ENCODE results near the gene CNTNAP3.
"Not testable (repeated sequence)": the region's sequence is repeated elsewhere in the genome, so short reads cannot be mapped to it uniquely, and the experiment has no call there.

The CNTNAP3 gene

DNA sequence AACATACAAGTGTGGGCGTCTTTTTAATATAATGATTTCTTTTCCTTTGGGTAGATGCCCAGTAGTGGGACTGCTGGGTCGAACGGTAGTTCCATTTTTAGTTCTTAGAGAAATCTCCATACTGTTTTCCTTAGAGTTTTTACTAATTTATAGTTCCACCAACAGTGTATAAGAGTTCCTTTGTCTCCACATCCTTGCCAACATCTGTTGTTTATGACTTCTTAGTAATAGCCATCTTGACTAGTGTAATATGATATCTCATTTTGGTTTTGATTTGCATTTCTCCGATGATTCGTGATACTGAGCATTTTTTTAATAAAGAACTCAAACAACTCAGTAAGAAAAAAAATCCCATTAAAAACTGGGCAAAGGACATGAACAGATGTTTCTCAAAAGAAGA lies 225.0 kb downstream of the CNTNAP3 start:
- not testable (repeated sequence) for DNase-seq

DNA sequence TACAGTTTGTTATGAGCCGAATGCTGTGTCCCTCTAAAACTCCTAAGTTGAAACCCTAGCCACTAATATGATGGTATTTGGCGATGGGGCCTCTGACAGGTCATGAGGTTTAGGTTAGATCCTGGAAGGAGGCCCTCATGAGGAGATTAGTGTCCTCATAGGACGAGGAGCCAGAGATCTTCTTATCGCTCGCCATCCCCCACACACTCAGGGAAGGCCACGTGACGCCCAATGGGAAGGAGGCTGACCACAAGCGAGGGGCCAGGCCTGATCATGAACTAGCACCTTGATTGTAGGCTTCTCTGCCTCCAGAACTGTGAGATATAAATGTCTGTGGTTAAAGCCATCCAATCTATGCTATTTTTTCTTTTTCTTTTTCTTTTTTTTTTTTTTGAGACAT lies 233.5 kb downstream of the CNTNAP3 start:
- DNase-seq = not testable (repeated sequence)

DNA sequence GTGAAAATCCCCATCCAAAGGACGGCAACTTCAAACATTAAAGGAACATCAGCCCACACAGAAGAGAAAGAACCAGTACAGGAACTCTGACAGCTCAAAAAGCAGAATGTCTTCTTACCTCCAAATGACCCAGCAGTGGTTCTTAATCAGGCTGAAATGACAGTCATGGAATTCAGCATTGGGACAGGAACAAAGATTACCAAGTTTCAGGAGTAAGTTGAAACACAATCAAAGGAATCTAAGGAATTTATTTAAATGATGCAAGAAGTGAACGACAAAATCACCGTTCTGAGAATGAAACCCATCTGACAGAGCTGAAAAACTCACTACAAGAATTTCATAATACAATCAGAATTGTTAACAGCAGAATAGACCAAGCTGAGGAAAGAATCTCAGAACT lies 241.1 kb downstream of the CNTNAP3 start:
- not testable (repeated sequence) for DNase-seq

DNA sequence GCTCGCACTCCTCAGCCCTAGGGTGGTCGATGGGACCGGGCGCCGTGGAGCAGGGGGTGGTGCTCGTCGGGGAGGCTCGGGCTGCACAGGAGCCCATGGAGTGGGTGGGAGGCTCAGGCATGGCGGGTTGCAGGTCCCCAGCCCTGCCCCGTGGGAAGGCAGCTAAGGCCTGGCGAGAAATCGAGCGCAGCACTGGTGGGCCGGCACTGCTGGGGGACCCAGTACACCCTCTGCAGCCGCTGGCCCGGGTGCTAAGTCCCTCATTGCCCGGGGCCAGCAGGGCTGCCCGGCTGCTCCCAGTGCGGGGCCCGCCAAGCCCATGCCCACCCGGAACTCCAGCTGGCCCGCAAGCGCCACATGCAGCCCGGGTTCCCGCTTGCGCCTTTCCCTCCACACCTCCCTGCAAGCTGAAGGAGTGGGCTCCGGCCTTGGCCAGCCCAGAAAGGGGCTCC lies 245.6 kb downstream of the CNTNAP3 start:
- not testable (repeated sequence) for DNase-seq

DNA sequence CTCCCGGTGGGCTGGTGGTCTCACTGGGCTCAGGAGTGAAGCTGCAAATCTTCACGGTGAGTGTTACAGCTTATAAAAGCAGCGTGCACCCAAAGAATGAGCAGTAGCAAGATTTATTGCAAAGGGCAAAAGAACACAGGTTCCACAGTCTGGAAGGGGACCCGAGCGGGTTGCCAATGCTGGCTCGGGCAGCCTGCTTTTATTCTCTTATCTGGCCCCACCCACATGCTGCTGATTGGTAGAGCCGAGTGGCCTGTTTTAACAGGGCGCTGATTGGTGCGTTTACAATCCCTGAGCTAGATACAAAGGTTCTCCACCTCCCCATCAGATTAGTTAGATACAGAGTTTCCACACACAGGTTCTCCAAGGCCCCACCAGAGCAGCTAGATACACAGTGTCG lies 246.2 kb downstream of the CNTNAP3 start:
- not testable (repeated sequence) for DNase-seq

DNA sequence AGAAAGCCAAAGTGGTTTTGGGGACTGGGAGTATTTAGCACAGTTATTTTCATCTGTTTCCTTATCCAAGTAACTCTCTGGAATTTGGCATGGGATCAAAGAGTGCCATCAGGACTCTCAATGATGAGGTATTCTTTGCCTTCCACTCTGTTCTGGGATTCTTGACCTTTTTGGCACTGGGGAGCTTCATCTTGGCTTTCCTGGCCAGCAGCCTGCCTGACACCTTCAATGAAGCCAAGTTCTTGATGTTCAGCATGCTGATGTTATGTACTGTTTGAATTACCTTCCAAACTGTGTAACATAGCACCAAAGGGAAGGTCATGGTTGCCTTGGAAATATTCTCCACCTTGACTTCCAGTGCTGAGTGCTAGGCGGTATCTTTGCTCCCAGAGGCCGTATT lies 248.8 kb downstream of the CNTNAP3 start:
- not testable (repeated sequence) for DNase-seq

DNA sequence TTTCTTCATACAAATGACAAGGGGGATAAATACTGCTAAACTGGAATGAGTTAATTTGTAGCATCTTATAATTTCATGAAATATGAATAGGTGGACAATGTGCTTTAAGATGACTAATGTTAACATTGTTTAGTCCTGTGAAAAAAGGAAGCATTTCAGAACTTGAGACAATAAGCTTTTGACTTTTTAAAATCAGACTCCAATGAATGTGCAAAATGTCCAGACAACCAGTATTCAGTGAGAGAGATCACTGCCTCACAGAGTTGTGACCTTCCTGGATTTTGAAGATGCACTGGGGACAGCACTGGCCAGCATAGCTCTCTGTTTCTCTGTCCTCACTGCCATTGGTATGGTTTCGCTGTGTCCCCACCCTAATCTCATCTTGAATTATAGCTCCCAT lies 249.7 kb downstream of the CNTNAP3 start:
- DNase-seq = not testable (repeated sequence)

DNA sequence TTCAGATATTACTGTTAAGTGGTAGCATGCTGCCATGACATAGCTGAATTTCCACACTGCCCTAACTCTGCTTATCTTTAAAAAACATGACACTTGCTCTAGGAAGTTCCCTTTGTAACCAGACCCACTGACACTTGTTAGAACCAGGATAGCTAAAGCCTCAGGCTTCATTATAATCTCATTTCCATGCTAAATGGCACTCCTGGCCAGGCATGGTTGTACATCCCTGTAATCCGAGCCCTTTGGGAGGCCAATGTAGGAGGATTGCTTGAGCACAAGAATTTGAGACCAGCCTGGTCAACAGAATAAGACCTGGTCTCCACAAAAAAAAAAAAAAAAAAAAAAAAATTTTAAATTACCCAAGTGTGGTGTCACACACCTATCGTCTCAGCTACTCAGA lies 254.1 kb downstream of the CNTNAP3 start:
- DNase-seq = not testable (repeated sequence)

DNA sequence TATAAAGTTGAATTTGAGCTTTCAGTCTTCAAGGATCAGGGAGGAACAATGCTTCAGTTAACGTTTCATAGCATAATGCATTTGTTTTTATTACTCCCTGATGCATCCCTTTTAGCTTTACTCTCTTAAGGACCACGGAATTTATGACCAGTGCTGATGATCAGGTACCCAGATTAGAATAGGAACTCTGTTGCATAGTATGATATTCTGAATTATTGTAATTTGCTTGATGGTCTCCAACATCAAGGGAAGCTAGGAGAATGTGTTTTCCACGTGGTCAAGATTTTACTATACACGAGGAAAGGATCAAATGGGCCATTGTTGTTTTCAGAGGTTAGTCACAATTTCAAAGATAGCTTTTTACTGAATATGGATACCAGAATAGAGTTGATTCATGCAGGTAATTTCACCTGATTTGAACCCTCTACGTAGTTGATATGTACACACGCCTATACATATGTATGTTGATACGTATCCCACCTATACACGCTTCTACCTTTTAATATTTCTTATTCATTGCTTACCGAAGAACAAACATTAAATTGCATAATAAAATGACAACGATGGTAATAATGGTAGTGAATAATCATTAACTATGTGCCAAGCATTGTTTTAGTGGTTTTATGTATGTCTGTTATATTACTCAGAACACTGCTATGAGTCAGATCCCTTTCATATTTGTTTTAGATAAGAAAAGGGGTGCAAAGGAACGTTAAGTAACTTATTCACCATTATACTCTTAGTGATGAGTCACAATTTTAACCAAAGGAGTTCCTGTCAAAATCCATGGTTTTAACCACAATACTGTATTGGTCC lies 257.6 kb downstream of the CNTNAP3 start:
- DNase-seq = not testable (repeated sequence)

DNA sequence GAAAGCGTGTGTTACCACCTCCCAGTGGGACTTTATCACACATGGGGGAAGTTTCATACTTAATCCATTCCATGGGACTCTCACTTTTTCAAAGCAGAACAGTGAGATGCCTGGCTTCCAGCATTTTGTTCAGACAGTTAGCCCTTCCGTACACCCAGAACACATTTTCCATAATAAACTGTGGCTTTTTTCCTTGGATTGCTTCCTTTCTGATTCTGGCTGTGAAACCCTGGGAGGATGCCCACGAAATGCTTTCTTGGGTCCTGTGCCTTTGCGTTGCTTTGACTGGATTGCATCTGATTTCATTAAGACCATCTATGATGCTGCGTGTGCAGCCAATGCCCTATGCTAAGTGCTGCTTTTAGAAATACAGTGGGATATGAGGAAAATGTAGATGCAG lies 259.1 kb downstream of the CNTNAP3 start:
- not testable (repeated sequence) for DNase-seq

DNA sequence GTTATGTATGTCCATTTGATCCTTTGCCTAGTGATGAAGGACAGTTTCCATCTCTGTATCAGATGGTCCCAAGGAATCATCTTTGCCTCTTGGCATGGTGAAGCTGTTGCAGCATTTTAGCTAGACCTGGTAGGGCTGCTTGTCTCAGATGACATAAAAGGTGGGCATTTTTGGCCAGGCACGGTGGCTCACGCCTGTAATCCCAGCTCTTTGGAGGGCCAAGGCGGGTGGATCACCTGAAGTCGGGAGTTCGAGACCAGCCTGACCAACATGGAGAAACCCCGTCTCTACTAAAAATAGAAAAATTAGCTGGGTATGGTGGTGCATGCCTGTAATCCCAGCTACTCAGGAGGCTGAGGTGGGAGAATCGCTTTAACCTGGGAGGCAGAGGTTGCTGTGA lies 259.8 kb downstream of the CNTNAP3 start:
- not testable (repeated sequence) for DNase-seq

DNA sequence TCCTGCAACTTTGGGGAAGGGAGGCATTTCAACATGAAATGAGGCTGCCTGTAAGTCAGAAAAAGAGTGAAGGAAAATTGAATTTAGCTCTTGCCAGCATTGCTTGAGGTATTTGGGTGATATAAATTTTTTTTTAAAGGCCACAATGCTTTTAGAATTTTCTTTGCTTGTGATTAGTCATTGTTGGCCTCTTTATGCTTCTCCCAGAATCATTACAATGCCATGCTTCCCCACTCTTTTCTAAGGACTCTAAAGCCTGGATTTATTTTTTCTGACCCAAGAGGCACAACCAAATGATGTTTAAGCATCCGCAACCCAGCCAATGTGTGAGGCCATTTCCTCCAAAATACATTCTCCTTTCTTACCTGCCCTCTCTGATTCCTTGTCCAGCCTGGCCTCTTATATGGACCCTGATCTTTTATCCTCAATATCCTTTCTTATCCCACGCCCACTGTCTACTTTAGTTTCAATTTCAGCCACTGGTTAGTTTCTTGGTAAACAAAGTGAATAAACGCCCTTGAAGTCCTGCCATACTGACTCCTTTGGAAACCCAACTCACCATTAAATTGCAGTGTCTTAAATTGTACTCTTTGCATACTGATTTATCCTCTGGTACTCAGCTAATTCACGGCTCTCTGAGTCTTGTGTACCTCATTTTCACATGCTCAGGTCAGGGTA lies 261.9 kb downstream of the CNTNAP3 start:
- DNase-seq = not testable (repeated sequence)
